SH-SY5Y (cell line): Measurements from ENCODE around the gene OGT.

Experiments
- GATA2 ChIP-seq: IDR thresholded peaks from 2 replicates; pipeline ENCODE4 v1.6.1; 2011; ENCODE audit warnings: mild to moderate bottlenecking, low read depth, low read length
- GATA3 ChIP-seq: IDR thresholded peaks from 2 replicates; pipeline ENCODE4 v1.6.1; 2011; ENCODE audit warnings: low read depth, mild to moderate bottlenecking, low read length, moderate library complexity

OGT gene

GRCh38 chrX:71563921-71564320, 31.0 kb downstream of the OGT start:
- TF ChIP-seq GATA3, result no peak
- TF ChIP-seq GATA2, result no peak

- TF ChIP-seq GATA3, result no peak
- TF ChIP-seq GATA2, result no peak
These were observed 32.7 kb downstream of the OGT start for GRCh38 chrX:71565474-71566041.

- TF ChIP-seq GATA3, result no peak
- TF ChIP-seq GATA2, result no peak
These were observed 40.7 kb downstream of the OGT start for GRCh38 chrX:71573590-71573989.

GRCh38 chrX:71577682-71578081, 44.8 kb downstream of the OGT start:
- TF ChIP-seq GATA3, result no peak
- no peak for TF ChIP-seq GATA2

GRCh38 chrX:71578253-71579135, 45.6 kb downstream of the OGT start, which contains the start of gene GCNA:
Gene GCNA (plus strand): TSS chrX:71578437. CDS start chrX:71580822, 2,385 bp downstream.
- TF ChIP-seq GATA2 (no peak), GATA3 (no peak)

- TF ChIP-seq GATA2, result no peak
- TF ChIP-seq GATA3, result no peak
These were observed 46.5 kb downstream of the OGT start for GRCh38 chrX:71579136-71579989.

- no peak for TF ChIP-seq GATA2
- no peak for TF ChIP-seq GATA3
These were observed 47.1 kb downstream of the OGT start for GRCh38 chrX:71579990-71580380.

GRCh38 chrX:71581210-71581609, 48.3 kb downstream of the OGT start:
- no peak for TF ChIP-seq GATA3
- TF ChIP-seq GATA2, result no peak

- no peak for TF ChIP-seq GATA2
- no peak for TF ChIP-seq GATA3
These were observed 54.0 kb downstream of the OGT start for GRCh38 chrX:71586929-71587328.

GRCh38 chrX:71599965-71600364, 67.1 kb downstream of the OGT start:
- TF ChIP-seq GATA2 (no peak), GATA3 (no peak)

- no peak for TF ChIP-seq GATA2
These were observed 70.7 kb downstream of the OGT start for GRCh38 chrX:71603618-71604017.

GRCh38 chrX:71604141-71604540, 71.2 kb downstream of the OGT start:
- TF ChIP-seq GATA2 (no peak), GATA3 (no peak)

GRCh38 chrX:71604796-71605568, 72.1 kb downstream of the OGT start:
- TF ChIP-seq GATA2, result no peak
- no peak for TF ChIP-seq GATA3

- no peak for TF ChIP-seq GATA3
- TF ChIP-seq GATA2, result no peak
These were observed 73.8 kb downstream of the OGT start for GRCh38 chrX:71606536-71607216.
